ENCODE results near the gene TRANK1. TPM values are rescaled to one million over a fixed set of nuclear protein-coding genes. Genes with fewer than 3 reads are reported as not detected.

TRANK1 gene
- total RNA-seq, 2 donors from 2014 or later, result 21.3 to 50.7 TPM

DNA sequence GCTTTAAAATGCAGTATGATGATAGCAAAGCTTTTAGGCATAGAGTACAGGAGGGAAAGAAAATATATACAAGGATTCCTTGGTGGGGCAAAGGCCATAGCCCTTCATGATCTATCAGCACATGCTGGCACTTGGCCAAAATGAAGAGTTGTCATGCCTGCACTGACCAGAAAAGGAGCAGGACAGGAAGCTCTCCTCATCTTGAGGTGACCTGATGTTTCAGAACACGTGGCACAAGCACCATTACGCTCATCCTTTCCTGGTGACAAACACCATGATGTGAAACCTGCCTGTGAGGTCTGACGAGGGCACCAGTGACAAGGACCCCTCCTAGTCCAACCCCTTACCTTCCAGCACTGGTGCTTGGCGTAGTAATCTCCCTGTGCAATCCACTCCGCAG is 102.6 kb downstream of the TRANK1 start:
- Histone ChIP-seq H3K9ac (ENCODE audit: low read depth in 2 of 2, low read length in 2 of 2) (no peak overlapping the region), H3K4me1 (no peaks in the 10 kb centered on the region), H3K4me3 (no peak overlapping the region), H3K9me3 (no peaks in the 10 kb centered on the region), H3K27ac (no peak overlapping the region), H3K36me3 (peaks cover 8% of the 10 kb centered on the region), H3K27me3 (no peaks in the 10 kb centered on the region)
- TF ChIP-seq, protein P1, sequence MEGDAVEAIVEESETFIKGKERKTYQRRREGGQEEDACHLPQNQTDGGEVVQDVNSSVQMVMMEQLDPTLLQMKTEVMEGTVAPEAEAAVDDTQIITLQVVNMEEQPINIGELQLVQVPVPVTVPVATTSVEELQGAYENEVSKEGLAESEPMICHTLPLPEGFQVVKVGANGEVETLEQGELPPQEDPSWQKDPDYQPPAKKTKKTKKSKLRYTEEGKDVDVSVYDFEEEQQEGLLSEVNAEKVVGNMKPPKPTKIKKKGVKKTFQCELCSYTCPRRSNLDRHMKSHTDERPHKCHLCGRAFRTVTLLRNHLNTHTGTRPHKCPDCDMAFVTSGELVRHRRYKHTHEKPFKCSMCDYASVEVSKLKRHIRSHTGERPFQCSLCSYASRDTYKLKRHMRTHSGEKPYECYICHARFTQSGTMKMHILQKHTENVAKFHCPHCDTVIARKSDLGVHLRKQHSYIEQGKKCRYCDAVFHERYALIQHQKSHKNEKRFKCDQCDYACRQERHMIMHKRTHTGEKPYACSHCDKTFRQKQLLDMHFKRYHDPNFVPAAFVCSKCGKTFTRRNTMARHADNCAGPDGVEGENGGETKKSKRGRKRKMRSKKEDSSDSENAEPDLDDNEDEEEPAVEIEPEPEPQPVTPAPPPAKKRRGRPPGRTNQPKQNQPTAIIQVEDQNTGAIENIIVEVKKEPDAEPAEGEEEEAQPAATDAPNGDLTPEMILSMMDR (IDR thresholded peaks at IDR 0.05), result no peak
- DNase-seq, result no peak
- intact Hi-C loops (cut with DNase I), result no loop called here

DNA sequence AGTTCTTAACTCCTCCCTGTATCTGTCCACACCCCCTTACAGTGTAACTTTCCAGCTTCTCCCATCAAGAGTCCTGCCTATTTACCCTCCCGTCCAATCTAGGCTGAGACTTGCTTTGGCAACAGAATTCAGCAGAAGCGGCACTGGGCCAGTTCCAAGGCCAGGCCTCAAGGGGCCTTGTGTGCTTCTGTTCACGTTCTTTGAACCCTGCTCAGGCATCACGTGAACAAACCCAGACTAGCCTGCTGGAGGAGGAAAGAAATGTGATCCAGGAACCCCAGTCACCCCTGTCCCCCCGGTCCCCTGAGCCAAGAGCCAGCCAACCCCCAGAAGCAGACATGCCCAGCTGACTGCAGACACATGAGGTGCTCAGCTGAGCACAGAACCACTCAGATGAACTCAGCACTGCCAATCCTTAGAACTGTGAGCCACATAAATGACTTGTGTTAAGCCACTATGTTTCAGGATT is 104.4 kb downstream of the TRANK1 start:
- intact Hi-C loops (cut with DNase I), result no loop called here
- Histone ChIP-seq H3K9me3 (no peaks in the 10 kb centered on the region), H3K36me3 (peaks cover 8% of the 10 kb centered on the region), H3K4me1 (no peaks in the 10 kb centered on the region), H3K27ac (no peak overlapping the region), H3K9ac (ENCODE audit: low read depth in 2 of 2, low read length in 2 of 2) (no peak overlapping the region), H3K4me3 (no peak overlapping the region), H3K27me3 (no peaks in the 10 kb centered on the region)
- TF ChIP-seq, protein P1 (IDR thresholded peaks at IDR 0.05), result no peak
- DNase-seq, result no peak

DNA sequence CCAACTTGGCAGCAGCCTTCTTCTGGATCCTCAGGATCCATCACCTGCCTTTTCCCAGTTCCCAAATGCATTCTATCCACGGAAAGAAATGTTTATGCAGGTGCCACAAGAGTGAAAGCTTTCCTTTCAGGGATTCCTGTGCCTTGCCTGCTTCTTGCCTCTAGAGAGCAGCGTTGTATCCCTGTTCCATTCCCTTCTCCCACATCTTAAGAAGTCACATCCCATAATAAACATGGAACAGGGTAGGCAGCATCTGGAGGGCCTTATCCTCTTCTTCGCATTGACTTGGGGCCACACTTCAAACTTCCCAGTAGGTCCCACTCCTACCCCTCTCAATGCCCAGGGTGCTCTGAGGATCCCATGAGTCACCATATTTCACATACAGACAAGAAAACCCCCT is 107.8 kb downstream of the TRANK1 start:
- intact Hi-C loops (cut with DNase I), result no loop called here
- Histone ChIP-seq H3K4me1 (no peaks in the 10 kb centered on the region), H3K9me3 (no peaks in the 10 kb centered on the region), H3K36me3 (peaks cover 8% of the 10 kb centered on the region), H3K9ac (ENCODE audit: low read depth in 2 of 2, low read length in 2 of 2) (no peak overlapping the region), H3K4me3 (no peak overlapping the region), H3K27me3 (no peaks in the 10 kb centered on the region), H3K27ac (no peak overlapping the region)
- TF ChIP-seq, protein P1 (IDR thresholded peaks at IDR 0.05), result no peak
- no peak for DNase-seq

DNA sequence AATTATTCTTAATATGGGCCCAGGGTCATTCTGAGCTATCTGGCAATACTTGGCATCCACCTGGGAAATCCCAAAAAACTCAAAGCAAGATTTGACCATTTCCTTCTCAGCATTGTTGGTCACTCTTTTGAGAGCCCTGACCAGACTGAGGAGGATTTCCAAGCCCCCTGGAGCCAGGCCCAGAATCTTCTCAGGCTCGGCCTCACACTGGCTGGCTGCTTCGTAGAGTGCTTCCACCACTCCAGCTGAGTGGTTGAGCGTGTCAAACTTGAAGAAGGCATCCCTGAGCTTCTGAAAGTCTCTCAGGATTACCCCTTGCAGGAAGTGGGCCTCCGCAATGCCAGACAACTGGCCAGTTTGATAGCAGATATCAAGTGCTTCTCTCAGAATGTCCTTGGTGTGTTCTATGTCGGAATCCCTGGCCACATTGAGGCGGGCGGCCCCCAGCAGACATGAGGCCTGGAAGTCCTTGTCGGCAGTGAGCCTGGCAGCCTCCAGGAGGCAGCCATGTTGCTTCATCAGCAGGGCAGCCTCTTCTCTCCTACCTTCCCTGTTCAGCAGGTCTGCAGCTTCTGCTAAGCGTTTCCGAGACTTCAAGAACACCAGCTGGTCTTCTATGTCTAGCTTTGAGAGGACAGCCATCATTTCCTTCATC is 111.6 kb downstream of the TRANK1 start:
- Histone ChIP-seq H3K27ac (no peak overlapping the region), H3K4me1 (no peaks in the 10 kb centered on the region), H3K9ac (ENCODE audit: low read depth in 2 of 2, low read length in 2 of 2) (no peak overlapping the region), H3K4me3 (no peak overlapping the region), H3K27me3 (no peaks in the 10 kb centered on the region), H3K9me3 (no peaks in the 10 kb centered on the region), H3K36me3 (no peaks in the 10 kb centered on the region)
- intact Hi-C loops (cut with DNase I), result no loop called here
- TF ChIP-seq, protein P1 (IDR thresholded peaks at IDR 0.05), result no peak
- no peak for DNase-seq

DNA sequence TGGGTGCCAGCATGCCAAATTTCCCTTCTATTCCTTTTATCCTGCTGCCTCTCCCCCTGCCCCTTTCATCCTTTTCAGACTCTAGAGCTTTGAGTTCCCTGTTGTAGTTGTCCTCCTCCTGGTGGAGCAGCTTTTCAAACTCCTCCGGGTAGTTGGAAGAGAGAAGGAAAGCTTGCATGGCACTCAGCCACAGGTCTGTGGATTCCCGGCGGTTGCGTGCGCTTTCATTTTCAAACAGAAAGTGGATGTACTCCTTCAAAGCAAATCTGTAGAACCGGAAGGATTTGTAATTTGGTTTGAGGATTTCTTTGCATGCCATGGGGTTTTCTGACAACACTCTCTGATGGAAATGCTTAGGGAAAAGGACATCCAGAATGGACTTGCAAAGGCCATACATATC is 112.4 kb downstream of the TRANK1 start:
- Histone ChIP-seq H3K36me3 (no peaks in the 10 kb centered on the region), H3K27ac (no peak overlapping the region), H3K4me1 (no peaks in the 10 kb centered on the region), H3K9me3 (no peaks in the 10 kb centered on the region), H3K4me3 (no peak overlapping the region), H3K9ac (ENCODE audit: low read depth in 2 of 2, low read length in 2 of 2) (no peak overlapping the region), H3K27me3 (no peaks in the 10 kb centered on the region)
- no peak for DNase-seq
- TF ChIP-seq, protein P1 (IDR thresholded peaks at IDR 0.05), result no peak
- intact Hi-C loops (cut with DNase I), result no loop called here
